HG03095 (cell line): ENCODE results near the gene RFXANK.

Source experiments
- ATAC-seq: cut with Tn5 transposase; IDR thresholded peaks from one replicate; pipeline ENCODE4 v1.9.1; 2021; ENCODE audit warnings: moderate library complexity; ENCODE audit not compliant: unreplicated experiment

The RFXANK gene

GRCh38 chr19:19226663-19227062, 34.6 kb downstream of the RFXANK start:
- ATAC-seq: no peak

GRCh38 chr19:19227217-19227616, 35.2 kb downstream of the RFXANK start:
- no peak for ATAC-seq

- ATAC-seq: no peak
Measured at GRCh38 chr19:19229701-19230100, 37.6 kb downstream of the RFXANK start.

- no peak for ATAC-seq
Measured at GRCh38 chr19:19230999-19231398, 38.9 kb downstream of the RFXANK start.

GRCh38 chr19:19232261-19232721, 40.2 kb downstream of the RFXANK start:
- ATAC-seq: no peak

GRCh38 chr19:19234220-19234816, 42.3 kb downstream of the RFXANK start:
- ATAC-seq: no peak

- no peak for ATAC-seq
Measured at GRCh38 chr19:19236173-19236572, 44.1 kb downstream of the RFXANK start.

- no peak for ATAC-seq
Measured at GRCh38 chr19:19238126-19238894, 46.3 kb downstream of the RFXANK start.

GRCh38 chr19:19239675-19240074, 47.6 kb downstream of the RFXANK start:
- no peak for ATAC-seq

GRCh38 chr19:19240476-19240875, 48.4 kb downstream of the RFXANK start:
- no peak for ATAC-seq

GRCh38 chr19:19250196-19250801, 58.2 kb downstream of the RFXANK start:
- ATAC-seq: no peak
